PC-3 (cell line): ENCODE results near the gene FOSL1. TPM values are rescaled to one million over a fixed set of nuclear protein-coding genes. Genes with fewer than 3 reads are reported as not detected.

ENCODE experiments used
- ATAC-seq: fragments of 200-7000 bp; cut with Tn5 transposase; 2 replicates; pipeline ENCODE4 v1.9.1; 2020; ENCODE audit warnings: mild to moderate bottlenecking, moderate library complexity
- BruUV-seq: library from RNA; stranded (reverse); fragments of 400-500 nt; replicated peaks from 2 replicates; lab custom pipeline; 2021; lab: Mats Ljungman, UMichigan
- CTCF ChIA-PET: fragments of 300-600 bp; sonication (Branson Sonifier 250); formaldehyde crosslinking; loops from one replicate; lab custom pipeline; 2022; ENCODE audit warnings: antibody characterized with exemption; lab: Charles Lee
- POLR2A ChIA-PET: fragments of 300-600 bp; sonication (Branson Sonifier 250); formaldehyde crosslinking; loops from one replicate; lab custom pipeline; 2022; ENCODE audit warnings: antibody characterized with exemption; ENCODE audit not compliant: unreplicated experiment; lab: Charles Lee
- DNase-seq: peaks from one replicate; pipeline ENCODE4 v3.0.0-alpha.2; 2015
- H2AFZ ChIP-seq: fragments of 300-600 bp; sonication (generic); 2 replicates; pipeline ENCODE4 v1.6.0; 2016; ENCODE audit warnings: antibody characterized with exemption, low read length
- H3F3A ChIP-seq: fragments of 300-600 bp; sonication (generic); one replicate; pipeline ENCODE4 v1.6.0; 2017; ENCODE audit warnings: antibody characterized with exemption, low read length, control low read depth, mild to moderate bottlenecking; ENCODE audit not compliant: unreplicated experiment
- H3K27ac ChIP-seq: fragments of 300-600 bp; sonication (generic); 2 replicates; pipeline ENCODE4 v1.5.1; 2016; ENCODE audit warnings: mild to moderate bottlenecking, low read length
- H3K27me3 ChIP-seq: fragments of 300-600 bp; sonication (generic); 2 replicates; pipeline ENCODE4 v1.6.1; 2016; ENCODE audit warnings: low read length, mixed read lengths
- H3K36me3 ChIP-seq: fragments of 300-600 bp; sonication (generic); 2 replicates; pipeline ENCODE4 v1.6.1; 2016; ENCODE audit warnings: low read depth, mixed run types, low read length, mixed read lengths
- H3K4me1 ChIP-seq: fragments of 300-600 bp; sonication (generic); 2 replicates; pipeline ENCODE4 v1.5.1; 2016; ENCODE audit warnings: low read length; ENCODE audit not compliant: insufficient read depth
- H3K4me2 ChIP-seq: fragments of 300-600 bp; sonication (generic); 2 replicates; pipeline ENCODE4 v1.6.0; 2016; ENCODE audit warnings: low read length
- H3K4me3 ChIP-seq: fragments of 300-600 bp; sonication (generic); 2 replicates; pipeline ENCODE4 v1.5.1; 2016; ENCODE audit warnings: mild to moderate bottlenecking, low read length, mixed read lengths
- H3K79me2 ChIP-seq: fragments of 300-600 bp; sonication (generic); 2 replicates; pipeline ENCODE4 v1.6.1; 2017; ENCODE audit warnings: low read length, mixed read lengths
- H3K9ac ChIP-seq: fragments of 300-600 bp; sonication (generic); 2 replicates; pipeline ENCODE4 v1.6.0; 2016; ENCODE audit warnings: mild to moderate bottlenecking, low read length
- H3K9me2 ChIP-seq: fragments of 300-600 bp; sonication (generic); replicated peaks from 2 replicates; pipeline ENCODE4 v1.6.1; 2016; ENCODE audit warnings: mixed run types, low read length, mixed read lengths
- H3K9me3 ChIP-seq: fragments of 300-600 bp; sonication (generic); 2 replicates; pipeline ENCODE4 v1.6.1; 2016; ENCODE audit warnings: low read length, mixed read lengths
- H4K20me1 ChIP-seq: fragments of 300-600 bp; sonication (generic); 2 replicates; pipeline ENCODE4 v1.6.1; 2016; ENCODE audit warnings: low read length, mixed read lengths
- CTCF ChIP-seq: fragments of 300-600 bp; sonication (generic); conservative IDR thresholded peaks from 2 replicates; pipeline ENCODE4 v1.5.1; 2017; ENCODE audit warnings: antibody characterized with exemption, low read depth, mild to moderate bottlenecking, low read length
- EZH2 ChIP-seq: fragments of 300-600 bp; sonication (generic); IDR thresholded peaks from one replicate; pipeline ENCODE4 v1.6.1; 2017; ENCODE audit warnings: antibody characterized with exemption, mild to moderate bottlenecking, low read length; ENCODE audit not compliant: unreplicated experiment
- EZH2phosphoT487 ChIP-seq: fragments of 300-600 bp; sonication (generic); IDR thresholded peaks from 2 replicates; pipeline ENCODE4 v1.6.1; 2018; ENCODE audit warnings: mild to moderate bottlenecking, antibody characterized with exemption, low read length, borderline replicate concordance
- intact Hi-C: fragments of 100-400 bp; cut with micrococcal nuclease; formaldehyde crosslinking; loops from 2 replicates; pipeline ENCODE4 v1.9.0; 2023
- total RNA-seq: library from RNA; depleted of rRNA; stranded (reverse); fragments of >200 nt; gene quantifications from 2 replicates; pipeline ENCODE4 v1.2.3, GENCODE V29; 2014

The FOSL1 gene
- total RNA-seq, 1 experiment from 2014 or later, result 656 TPM

- H3K79me2 ChIP-seq, result peaks cover 50% of the 10 kb centered on the region
- peaks cover 22% of the 10 kb centered on the region for H3K4me1 ChIP-seq
- peaks cover 17% of the 10 kb centered on the region; the same call in 1 of the 2 replicates for H3K36me3 ChIP-seq
- DNase-seq (no peak), ATAC-seq (no peak)
- H3F3A ChIP-seq, result peaks cover 5% of the 10 kb centered on the region
- no peak overlapping the region for H3K4me3 ChIP-seq
- no peaks in the 10 kb centered on the region for H3K27me3 ChIP-seq
- no peak for TF ChIP-seq EZH2phosphoT487
- TF ChIP-seq EZH2, result no peak
- no peak for TF ChIP-seq CTCF
- 0 out of 2 replicates have a peak, but pooled peaks cover 6% of the 10 kb centered on the region for H4K20me1 ChIP-seq
- ChIA-PET CTCF (no interaction called here), POLR2A (no interaction called here)
- H3K4me2 ChIP-seq, result no peak overlapping the region
- no peak overlapping the region for H3K27ac ChIP-seq
- H2AFZ ChIP-seq, result no peak overlapping the region
- H3K9ac ChIP-seq, result no peak overlapping the region
- intact Hi-C loops, result no loop called here
- no peaks in the 10 kb centered on the region for H3K9me3 ChIP-seq
- H3K9me2 ChIP-seq, result no peaks in the 10 kb centered on the region
- BruUV-seq, result no TSS peak
Observed at GRCh38 chr11:65921876-65922275, 21.7 kb upstream of the FOSL1 start.

GRCh38 chr11:65921033-65921555, 20.9 kb upstream of the FOSL1 start:
- BruUV-seq, result no TSS peak
- H3K4me2 ChIP-seq, result peak overlapping the region; percentile 93
- DNase-seq (no peak), ATAC-seq (no peak)
- TF ChIP-seq EZH2 (no peak), CTCF (no peak), EZH2phosphoT487 (no peak)
- intact Hi-C loops, result no loop called here
- H3K27me3 ChIP-seq, result no peaks in the 10 kb centered on the region
- ChIA-PET POLR2A (interaction anchor here (0.6 kb wide), 1 partner anchor 27 kb away, joined by 5 read pairs; no protein-coding TSS in a partner anchor), CTCF (no interaction called here)
- H3K9me2 ChIP-seq, result no peaks in the 10 kb centered on the region
- peaks cover 58% of the 10 kb centered on the region for H3K79me2 ChIP-seq
- 0 out of 2 replicates have a peak, but pooled peaks cover 6% of the 10 kb centered on the region for H4K20me1 ChIP-seq
- H3K4me1 ChIP-seq, result peaks cover 30% of the 10 kb centered on the region
- H3K36me3 ChIP-seq, result peaks cover 17% of the 10 kb centered on the region; the same call in 1 of the 2 replicates
- H3F3A ChIP-seq, result peaks cover 8% of the 10 kb centered on the region
- H3K4me3 ChIP-seq, result peak overlapping the region; percentile 82
- H3K9me3 ChIP-seq, result no peaks in the 10 kb centered on the region
- no peak overlapping the region for H2AFZ ChIP-seq
- peak overlapping the region; percentile 76 for H3K9ac ChIP-seq
- no peak overlapping the region for H3K27ac ChIP-seq

GRCh38 chr11:65920372-65920802, 20.2 kb upstream of the FOSL1 start:
- Histone ChIP-seq H3K36me3 (peaks cover 17% of the 10 kb centered on the region; the same call in 1 of the 2 replicates), H3K4me2 (peak overlapping the region; percentile 93), H3K79me2 (peaks cover 62% of the 10 kb centered on the region), H3K9me2 (no peaks in the 10 kb centered on the region), H3K4me1 (peaks cover 37% of the 10 kb centered on the region), H3K9me3 (no peaks in the 10 kb centered on the region), H3K9ac (peak overlapping the region; percentile 76), H3K4me3 (peak overlapping the region; percentile 82), H4K20me1 (0 out of 2 replicates have a peak, but pooled peaks cover 6% of the 10 kb centered on the region), H3K27me3 (no peaks in the 10 kb centered on the region), H3F3A (peaks cover 8% of the 10 kb centered on the region), H2AFZ (no peak overlapping the region), H3K27ac (peak overlapping the region; percentile 29)
- no peak for TF ChIP-seq EZH2
- no peak for TF ChIP-seq CTCF
- TF ChIP-seq EZH2phosphoT487, result no peak
- ATAC-seq, result no peak
- CTCF ChIA-PET, result no interaction called here
- BruUV-seq, result no TSS peak
- DNase-seq, result peak; percentile 39
- POLR2A ChIA-PET, result no interaction called here
- intact Hi-C loops, result no loop called here
